ENCODE measurements around the gene ZNF625. TPM values are rescaled to one million over a fixed set of nuclear protein-coding genes. Genes with fewer than 3 reads are reported as not detected.

ZNF625 gene
- total RNA-seq, 1 experiment from 2014 or later = 30.7 TPM

GRCh38 chr19:12163826-12164225 lies 7.3 kb upstream of the ZNF625 start:
- no peaks in the 10 kb centered on the region for H3K9me3 ChIP-seq (ENCODE audit: control insufficient read depth, low read depth, low read length)
- H2BK120ac ChIP-seq (ENCODE audit: low read depth, low read length, poor library complexity, severe bottlenecking) = no peak overlapping the region
- TF ChIP-seq, protein P1, sequence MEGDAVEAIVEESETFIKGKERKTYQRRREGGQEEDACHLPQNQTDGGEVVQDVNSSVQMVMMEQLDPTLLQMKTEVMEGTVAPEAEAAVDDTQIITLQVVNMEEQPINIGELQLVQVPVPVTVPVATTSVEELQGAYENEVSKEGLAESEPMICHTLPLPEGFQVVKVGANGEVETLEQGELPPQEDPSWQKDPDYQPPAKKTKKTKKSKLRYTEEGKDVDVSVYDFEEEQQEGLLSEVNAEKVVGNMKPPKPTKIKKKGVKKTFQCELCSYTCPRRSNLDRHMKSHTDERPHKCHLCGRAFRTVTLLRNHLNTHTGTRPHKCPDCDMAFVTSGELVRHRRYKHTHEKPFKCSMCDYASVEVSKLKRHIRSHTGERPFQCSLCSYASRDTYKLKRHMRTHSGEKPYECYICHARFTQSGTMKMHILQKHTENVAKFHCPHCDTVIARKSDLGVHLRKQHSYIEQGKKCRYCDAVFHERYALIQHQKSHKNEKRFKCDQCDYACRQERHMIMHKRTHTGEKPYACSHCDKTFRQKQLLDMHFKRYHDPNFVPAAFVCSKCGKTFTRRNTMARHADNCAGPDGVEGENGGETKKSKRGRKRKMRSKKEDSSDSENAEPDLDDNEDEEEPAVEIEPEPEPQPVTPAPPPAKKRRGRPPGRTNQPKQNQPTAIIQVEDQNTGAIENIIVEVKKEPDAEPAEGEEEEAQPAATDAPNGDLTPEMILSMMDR (conservative IDR thresholded peaks at IDR 0.05) = no peak
- peak overlapping the region; percentile 79 to 96 (median 92) for H3K27ac Mint-ChIP-seq
- no peak overlapping the region for H2AFZ ChIP-seq (ENCODE audit: low read length)
- H3K4me1 Mint-ChIP-seq = peaks cover 7 to 9% of the 10 kb centered on the region in 2 experiments
- no peak overlapping the region for H2BK20ac ChIP-seq (ENCODE audit: low read depth, low read length, poor library complexity, severe bottlenecking)
- H4K91ac ChIP-seq (ENCODE audit: insufficient read length, low read depth, low read length) = no peak overlapping the region
- H3K23ac ChIP-seq (ENCODE audit: insufficient read length, low read depth, low read length) = no peak overlapping the region
- no peak overlapping the region for H4K8ac ChIP-seq (replicated peaks; ENCODE audit: insufficient read length, low read depth, low read length)
- no peaks in the 10 kb centered on the region; the same call in 1 of the 2 replicates for H3K79me2 ChIP-seq (ENCODE audit: insufficient read depth, low read length)
- no peaks in the 10 kb centered on the region for H4K20me1 ChIP-seq (ENCODE audit: control insufficient read depth, insufficient read depth, insufficient read length)
- no peak overlapping the region for H3T11ph ChIP-seq (ENCODE audit: low read length)
- no peak for DNase-seq
- no peak overlapping the region for H3K27ac ChIP-seq (ENCODE audit: insufficient read length, low read depth, low read length)
- H3K18ac ChIP-seq (ENCODE audit: insufficient read length, low read depth, low read length) = no peak overlapping the region
- H3K4me3 Mint-ChIP-seq = peak overlapping the region; percentile 85 to 97
- H3K9me3 Mint-ChIP-seq = peaks cover 0 to 4% of the 10 kb centered on the region in 2 experiments; a peak in 2 of 5 replicates
- H3K4me1 ChIP-seq (ENCODE audit: insufficient read depth, low read length) = no peaks in the 10 kb centered on the region
- H3K14ac ChIP-seq (ENCODE audit: insufficient read depth, low read length) = no peak overlapping the region
- no CpG with 5 or more reads among the region's 2 CpGs for WGBS (ENCODE audit: extremely low coverage, insufficient read length, low lambda C conversion rate)
- no peaks in the 10 kb centered on the region for H3K27me3 ChIP-seq (ENCODE audit: insufficient read depth, low read length)
- no peak overlapping the region for H2BK15ac ChIP-seq (ENCODE audit: low read depth, low read length)
- H3K27me3 Mint-ChIP-seq (ENCODE audit: low read depth) = no peaks in the 10 kb centered on the region; the same call in 1 of the 2 replicates
- peak overlapping the region; percentile 94 for H3K4me2 ChIP-seq (ENCODE audit: insufficient read depth, insufficient read length, low read length)
- no peak overlapping the region for H2AK5ac ChIP-seq (ENCODE audit: insufficient read length, low read length)
- peaks cover 3% of the 10 kb centered on the region for H3K79me1 ChIP-seq (ENCODE audit: insufficient read depth, low read depth, low read length, poor library complexity, severe bottlenecking)
- peak overlapping the region; percentile 94 for H3K9ac ChIP-seq (ENCODE audit: extremely low read depth, insufficient read length, low read length)
- peaks cover 6% of the 10 kb centered on the region for H3K23me2 ChIP-seq (ENCODE audit: insufficient read length, low read depth, low read length, poor library complexity, severe bottlenecking)
- H3K56ac ChIP-seq (ENCODE audit: insufficient read length, low read depth, low read length) = no peak overlapping the region
- H2BK12ac ChIP-seq (ENCODE audit: insufficient read length, low read depth, low read length) = no peak overlapping the region
- peaks cover 6 to 13% (median 7%) of the 10 kb centered on the region in 3 experiments; a peak in 6 of 7 replicates for H3K36me3 Mint-ChIP-seq (ENCODE audit: insufficient read depth in 1 of 3, low read depth in 3 of 3)
- H4K5ac ChIP-seq (ENCODE audit: insufficient read length, low read depth, low read length) = no peak overlapping the region
- no peak overlapping the region for H2BK5ac ChIP-seq (ENCODE audit: insufficient read length, low read length)
- no peak overlapping the region for H3K4ac ChIP-seq (ENCODE audit: low read depth, low read length)
